GM21717 (cell line): ENCODE results near the gene ZNF30.
"Not testable (repeated sequence)": the region's sequence is repeated elsewhere in the genome, so short reads cannot be mapped to it uniquely, and the experiment has no call there.

Experiments used
- ATAC-seq: cut with Tn5 transposase; IDR thresholded peaks from one replicate; pipeline ENCODE4 v1.9.1; 2021; ENCODE audit warnings: mild to moderate bottlenecking, moderate library complexity; ENCODE audit not compliant: unreplicated experiment

ZNF30 gene

DNA sequence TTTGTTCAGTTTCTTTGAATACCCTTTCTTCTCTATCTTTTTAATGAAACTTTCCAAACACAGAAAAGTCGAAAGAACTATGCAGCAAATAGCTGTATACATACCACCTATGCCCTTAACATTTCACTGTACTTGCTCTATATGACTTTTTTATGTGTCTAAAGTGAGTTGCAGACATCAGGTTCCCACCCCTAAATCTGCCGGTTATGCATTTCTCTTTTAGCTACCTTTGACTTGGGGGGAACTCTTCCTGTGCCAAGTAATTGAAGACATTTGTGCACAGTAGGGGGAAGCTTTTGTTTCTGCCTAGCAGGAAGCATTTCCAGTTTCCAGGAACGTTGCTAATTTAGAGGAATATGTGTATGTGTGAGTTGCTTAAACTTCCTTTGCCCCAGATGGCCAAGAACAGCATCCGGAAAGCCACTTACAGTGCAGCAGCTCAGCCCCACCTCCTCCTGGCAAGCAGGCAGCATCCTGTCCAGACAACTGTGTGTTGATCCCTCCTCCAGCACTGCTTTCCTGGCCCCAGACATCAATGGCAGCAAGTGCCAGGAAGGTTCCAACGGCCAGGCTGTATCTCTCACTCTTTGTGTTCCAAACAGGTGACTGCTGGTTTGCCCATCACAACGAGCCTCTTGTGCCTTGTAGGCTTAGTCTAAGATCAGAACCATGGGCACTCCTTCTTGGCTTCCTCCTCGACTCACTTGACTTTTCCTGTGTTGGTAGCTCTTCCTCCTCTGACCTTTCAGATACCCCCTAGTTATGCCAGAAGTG lies 58.7 kb downstream of the ZNF30 start:
- no peak for ATAC-seq

DNA sequence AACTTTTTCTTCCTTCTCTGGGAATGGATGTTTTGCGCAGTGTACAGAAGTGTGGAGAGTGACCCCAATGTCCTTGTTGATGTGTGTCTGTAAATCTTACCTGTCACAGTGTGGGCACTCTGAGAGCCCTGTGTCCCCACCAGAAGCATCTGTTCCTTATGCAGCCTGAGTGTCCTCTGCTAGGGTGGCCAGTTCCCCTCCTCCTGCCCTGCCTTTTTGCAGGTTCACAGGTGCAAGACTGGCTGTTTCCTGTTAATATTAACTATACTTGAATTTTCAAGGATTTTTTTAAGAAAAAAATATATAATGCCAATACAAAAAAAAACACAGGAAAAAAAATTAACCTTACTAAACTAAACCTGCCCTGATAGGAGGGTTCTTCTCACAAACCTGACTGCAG lies 61.4 kb downstream of the ZNF30 start:
- ATAC-seq = no peak

DNA sequence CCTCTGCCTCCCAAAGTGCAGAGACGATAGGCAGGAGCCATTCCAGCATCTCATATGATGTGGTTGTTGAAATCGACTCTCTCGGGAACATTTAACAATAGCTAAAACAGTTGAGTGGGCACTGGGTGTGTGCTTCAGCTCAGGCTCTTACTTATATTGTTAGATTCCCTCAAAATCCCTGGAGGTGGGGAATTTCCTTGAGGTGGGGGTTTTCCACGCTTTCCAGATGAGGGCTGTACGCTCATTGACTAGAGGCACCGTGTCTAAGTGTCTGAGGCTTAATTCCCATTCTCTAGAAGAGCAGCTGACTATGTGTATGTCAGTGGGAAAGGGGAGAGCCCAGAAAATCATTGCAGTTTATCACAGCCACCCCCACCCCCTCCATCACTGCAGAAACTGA lies 62.6 kb downstream of the ZNF30 start:
- no peak for ATAC-seq

DNA sequence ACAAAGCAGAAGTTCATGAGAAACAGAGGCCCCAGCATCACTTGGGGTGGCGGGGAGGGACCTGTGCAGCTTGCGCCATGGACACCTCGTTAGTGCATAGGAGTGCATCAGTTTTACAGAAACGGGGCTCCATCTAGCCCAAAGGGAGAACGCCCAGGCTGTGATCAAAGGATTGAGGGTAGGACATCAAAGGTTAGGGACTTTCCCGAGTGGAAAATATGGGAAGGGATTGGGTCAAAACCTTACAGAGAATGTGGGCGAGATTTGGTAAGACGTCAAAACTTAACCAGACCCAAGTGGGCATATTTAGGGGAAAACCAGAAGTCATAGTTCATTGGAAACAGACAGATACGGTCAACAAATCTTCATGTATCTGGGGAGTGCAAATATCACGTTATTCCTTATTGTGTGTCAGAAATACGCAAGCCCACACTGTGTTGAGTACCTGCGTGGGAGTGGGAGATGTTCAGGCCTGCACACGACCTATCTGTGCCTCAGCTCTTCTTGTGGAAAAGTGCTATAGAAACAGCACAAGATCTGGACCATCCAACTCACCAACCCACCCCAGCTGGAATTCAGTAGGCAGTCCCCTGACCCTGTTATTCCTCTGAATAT lies 64.0 kb downstream of the ZNF30 start:
- no peak for ATAC-seq

DNA sequence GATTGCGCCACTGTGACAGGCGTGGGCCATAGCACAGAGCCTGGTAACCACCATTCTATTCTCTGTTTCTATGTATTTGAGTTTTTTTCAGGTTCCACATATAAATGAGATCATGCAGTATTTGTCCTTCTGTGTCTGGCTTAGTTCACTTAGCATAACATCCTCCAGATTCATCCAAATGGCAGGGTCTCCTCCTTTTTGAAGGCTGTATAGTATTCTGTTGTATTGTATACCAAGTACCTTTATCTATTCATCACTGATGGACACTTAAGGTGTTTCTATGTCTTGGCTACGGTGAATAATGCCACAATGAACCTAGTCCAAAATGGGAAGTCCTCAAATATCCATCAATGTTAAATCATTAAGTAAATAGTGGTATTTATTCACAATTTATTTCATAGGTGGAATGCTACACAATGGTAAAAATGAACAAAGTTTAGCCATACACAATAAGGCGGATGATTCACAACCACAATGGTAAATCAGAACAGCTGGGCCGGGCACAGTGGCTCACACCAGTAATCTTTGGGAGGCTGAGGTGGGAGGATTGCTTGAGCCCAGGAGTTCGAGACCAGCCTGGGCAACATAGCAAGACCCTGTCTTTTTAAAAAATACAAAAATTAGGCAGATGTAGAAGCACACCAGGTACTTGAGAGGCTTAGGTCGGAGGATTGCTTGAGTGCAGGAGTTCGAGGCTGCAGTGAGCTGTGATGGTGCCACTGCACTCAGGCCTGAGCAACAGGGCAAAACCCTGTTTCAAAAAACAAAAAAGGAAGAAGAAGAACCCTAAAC lies 65.0 kb downstream of the ZNF30 start:
- no peak for ATAC-seq

DNA sequence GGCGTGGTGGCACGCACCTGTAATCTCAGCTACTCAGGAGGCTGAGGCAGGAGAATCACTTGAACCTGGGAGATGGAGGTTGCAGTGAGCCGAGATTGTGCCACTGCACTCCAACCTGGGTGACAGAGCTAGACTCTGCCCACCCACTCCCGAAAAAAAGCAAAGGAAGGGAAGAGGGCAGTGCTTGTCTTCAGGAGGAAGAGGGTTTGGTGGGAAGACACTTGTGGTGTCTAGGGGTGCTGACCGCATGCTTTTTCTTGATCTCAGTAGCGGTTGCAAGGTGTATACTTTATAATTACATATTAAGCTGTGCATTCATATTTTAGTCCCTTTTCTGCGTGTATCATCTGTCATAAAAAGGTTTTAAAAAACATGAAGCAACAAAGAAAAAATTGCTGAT lies 65.9 kb downstream of the ZNF30 start:
- ATAC-seq = not testable (repeated sequence)

DNA sequence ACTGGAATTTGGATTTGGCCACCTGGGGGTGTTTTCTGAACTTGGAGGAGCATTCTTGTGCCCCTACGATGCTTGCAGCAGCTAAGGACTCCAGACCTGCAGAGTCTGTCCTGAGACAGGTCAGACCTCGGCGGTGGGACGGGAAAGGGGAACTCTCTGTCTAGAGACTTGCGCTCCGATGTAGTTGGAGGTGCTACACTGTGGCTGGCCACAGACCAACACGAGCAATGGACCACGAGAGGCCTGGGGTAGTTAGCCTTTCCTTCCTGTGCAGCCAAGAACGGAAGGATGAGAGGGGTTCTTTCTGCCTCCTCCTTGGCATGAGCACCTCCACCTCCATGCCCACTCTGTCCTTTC lies 67.6 kb downstream of the ZNF30 start:
- ATAC-seq = no peak
